ENCODE results near the gene DVL1. TPM values are rescaled to one million over a fixed set of nuclear protein-coding genes. Genes with fewer than 3 reads are reported as not detected.

Gene DVL1
- total and polyA plus RNA-seq, 9 of the 15 experiments (the other 6 are each of a cell fraction or from before 2014, with no cell fraction given): 0.62 to 135 (median 24.3) TPM

- TF ChIP-seq SETDB1 (IDR thresholded peaks at IDR 0.05; ENCODE audit: low read length): no peak
- TF ChIP-seq KDM1A (IDR thresholded peaks at IDR 0.05): no peak
- no peak for TF ChIP-seq NR4A1 (CRISPR knock-in tag; IDR thresholded peaks at IDR 0.05)
- TF ChIP-seq NR4A1 (tag; IDR thresholded peaks at IDR 0.05): peak; percentile 89; the same call in 1 of the 2 replicates
- TF ChIP-seq SRSF1 (IDR thresholded peaks at IDR 0.05; ENCODE audit: low read depth, low read length): no peak
- TF ChIP-seq, protein P1, sequence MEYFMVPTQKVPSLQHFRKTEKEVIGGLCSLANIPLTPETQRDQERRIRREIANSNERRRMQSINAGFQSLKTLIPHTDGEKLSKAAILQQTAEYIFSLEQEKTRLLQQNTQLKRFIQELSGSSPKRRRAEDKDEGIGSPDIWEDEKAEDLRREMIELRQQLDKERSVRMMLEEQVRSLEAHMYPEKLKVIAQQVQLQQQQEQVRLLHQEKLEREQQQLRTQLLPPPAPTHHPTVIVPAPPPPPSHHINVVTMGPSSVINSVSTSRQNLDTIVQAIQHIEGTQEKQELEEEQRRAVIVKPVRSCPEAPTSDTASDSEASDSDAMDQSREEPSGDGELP (CRISPR knock-in tag; IDR thresholded peaks at IDR 0.05; ENCODE audit: borderline replicate concordance): peak; percentile 94
- no peak for TF ChIP-seq HDGF (IDR thresholded peaks at IDR 0.05)
- TF ChIP-seq, protein P2, sequence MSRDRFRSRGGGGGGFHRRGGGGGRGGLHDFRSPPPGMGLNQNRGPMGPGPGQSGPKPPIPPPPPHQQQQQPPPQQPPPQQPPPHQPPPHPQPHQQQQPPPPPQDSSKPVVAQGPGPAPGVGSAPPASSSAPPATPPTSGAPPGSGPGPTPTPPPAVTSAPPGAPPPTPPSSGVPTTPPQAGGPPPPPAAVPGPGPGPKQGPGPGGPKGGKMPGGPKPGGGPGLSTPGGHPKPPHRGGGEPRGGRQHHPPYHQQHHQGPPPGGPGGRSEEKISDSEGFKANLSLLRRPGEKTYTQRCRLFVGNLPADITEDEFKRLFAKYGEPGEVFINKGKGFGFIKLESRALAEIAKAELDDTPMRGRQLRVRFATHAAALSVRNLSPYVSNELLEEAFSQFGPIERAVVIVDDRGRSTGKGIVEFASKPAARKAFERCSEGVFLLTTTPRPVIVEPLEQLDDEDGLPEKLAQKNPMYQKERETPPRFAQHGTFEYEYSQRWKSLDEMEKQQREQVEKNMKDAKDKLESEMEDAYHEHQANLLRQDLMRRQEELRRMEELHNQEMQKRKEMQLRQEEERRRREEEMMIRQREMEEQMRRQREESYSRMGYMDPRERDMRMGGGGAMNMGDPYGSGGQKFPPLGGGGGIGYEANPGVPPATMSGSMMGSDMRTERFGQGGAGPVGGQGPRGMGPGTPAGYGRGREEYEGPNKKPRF (IDR thresholded peaks at IDR 0.05; ENCODE audit: low read depth, low read length): no peak
- TF ChIP-seq MCM3 (IDR thresholded peaks at IDR 0.05): no peak
- no peak for TF ChIP-seq PTTG1 (tag; IDR thresholded peaks at IDR 0.05; ENCODE audit: low read depth)
- TF ChIP-seq TOE1 (IDR thresholded peaks at IDR 0.05; ENCODE audit: borderline replicate concordance): peak; percentile 97
- TF ChIP-seq TOE1 (CRISPR knock-in tag; IDR thresholded peaks at IDR 0.05; ENCODE audit: borderline replicate concordance, low read depth): peak; percentile 70; the same call in 1 of the 2 replicates
- no peak for TF ChIP-seq BRF1 (IDR thresholded peaks at IDR 0.05; ENCODE audit: borderline replicate concordance, extremely low read depth, insufficient read length)
- TF ChIP-seq CREM (IDR thresholded peaks at IDR 0.05; ENCODE audit: low read depth): peak; percentile 94
- peak; percentile 84 for TF ChIP-seq NFIC (IDR thresholded peaks at IDR 0.05)
- TF ChIP-seq ZNF695 (CRISPR knock-in tag; IDR thresholded peaks at IDR 0.05): no peak
- no peak for TF ChIP-seq FOXA3 (CRISPR knock-in tag; conservative IDR thresholded peaks at IDR 0.05 in 1 of 2, IDR thresholded peaks at IDR 0.05 in 1 of 2)
- peak; percentile 99 for TF ChIP-seq AFF4 (CRISPR knock-in tag; IDR thresholded peaks at IDR 0.05)
- peak; percentile 77 for TF ChIP-seq E2F3 (CRISPR knock-in tag; IDR thresholded peaks at IDR 0.05)
- peak; percentile 85 for TF ChIP-seq ZNF589 (CRISPR knock-in tag; IDR thresholded peaks at IDR 0.05; ENCODE audit: low read depth)
- TF ChIP-seq, protein P3, sequence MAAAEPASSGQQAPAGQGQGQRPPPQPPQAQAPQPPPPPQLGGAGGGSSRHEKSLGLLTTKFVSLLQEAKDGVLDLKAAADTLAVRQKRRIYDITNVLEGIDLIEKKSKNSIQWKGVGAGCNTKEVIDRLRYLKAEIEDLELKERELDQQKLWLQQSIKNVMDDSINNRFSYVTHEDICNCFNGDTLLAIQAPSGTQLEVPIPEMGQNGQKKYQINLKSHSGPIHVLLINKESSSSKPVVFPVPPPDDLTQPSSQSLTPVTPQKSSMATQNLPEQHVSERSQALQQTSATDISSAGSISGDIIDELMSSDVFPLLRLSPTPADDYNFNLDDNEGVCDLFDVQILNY (CRISPR knock-in tag; IDR thresholded peaks at IDR 0.05): peak; percentile 49; the same call in 1 of the 2 replicates
Measured at GRCh38 chr1:1374929-1375662, 25.9 kb upstream of the DVL1 start, which contains the start of gene AURKAIP1 (continued).
